Activated naive CD4-positive, alpha-beta T cell treated with anti-CD3 and anti-CD28 coated beads, Interleukin-2, amount 50 U/mL, for 16 hours (primary cell): ENCODE results near the gene GATAD2A.

Source experiments
- DNase-seq: peaks from one replicate; pipeline ENCODE4 v3.0.0-alpha.2; 2020

The GATAD2A gene

GRCh38 chr19:19422156-19422555 is 16.7 kb downstream of the GATAD2A start:
- no peak for DNase-seq

GRCh38 chr19:19423322-19423721 is 17.8 kb downstream of the GATAD2A start:
- DNase-seq = no peak

DNA sequence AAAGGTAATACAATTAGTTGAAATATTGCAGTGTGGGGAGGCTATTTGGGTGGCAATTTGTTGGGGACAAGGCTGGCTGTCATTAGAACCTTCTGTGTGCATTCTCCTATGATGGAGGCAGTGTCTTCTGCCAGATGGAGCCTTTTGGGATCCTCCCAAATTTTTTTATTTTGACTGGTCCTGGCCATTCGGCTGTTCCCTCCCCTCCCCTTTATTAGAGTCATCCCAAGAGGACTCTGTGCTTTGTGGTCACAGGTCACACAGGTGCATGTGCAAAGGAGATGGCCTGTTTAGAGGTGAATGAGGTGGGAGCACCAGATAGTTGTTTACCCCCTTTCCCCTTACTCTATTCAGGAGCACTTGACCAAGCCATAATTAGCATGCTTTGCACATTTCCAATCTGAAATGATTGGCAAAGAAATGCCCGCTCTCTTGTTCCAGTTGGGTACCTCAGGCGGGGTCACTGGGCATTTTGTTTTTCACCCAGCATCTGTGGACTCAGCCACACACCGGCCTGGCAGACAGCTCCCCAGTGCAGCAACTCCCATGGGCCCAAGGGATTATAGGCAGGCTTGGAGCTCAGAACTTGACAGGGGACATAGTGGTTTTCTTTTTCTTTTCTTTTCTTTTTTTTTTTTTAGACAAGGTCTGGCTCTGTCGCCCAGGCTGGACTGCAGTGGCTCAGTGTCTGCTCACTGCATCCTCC is 19.8 kb downstream of the GATAD2A start:
- DNase-seq = no peak

GRCh38 chr19:19426216-19426615 is 20.7 kb downstream of the GATAD2A start:
- DNase-seq = no peak

DNA sequence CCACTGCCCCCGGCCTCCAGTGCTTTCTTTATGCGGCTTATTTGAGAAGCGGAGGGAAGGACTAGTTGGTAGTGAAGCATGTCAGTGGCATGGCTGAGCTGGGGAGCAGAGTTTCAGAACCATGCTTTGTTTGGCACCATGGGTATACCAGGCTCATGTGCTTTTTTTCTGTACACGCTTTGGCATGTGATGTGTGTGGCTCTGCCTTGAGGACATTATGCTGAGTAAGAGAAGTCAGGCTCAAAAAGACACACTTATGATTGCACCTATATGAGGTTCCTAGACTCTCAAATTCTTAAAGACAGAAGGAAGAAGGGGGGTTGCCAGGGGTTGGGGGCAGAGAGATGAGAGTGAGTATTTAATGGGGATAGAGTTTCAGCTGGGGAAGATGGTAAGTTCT is 21.3 kb downstream of the GATAD2A start:
- no peak for DNase-seq

DNA sequence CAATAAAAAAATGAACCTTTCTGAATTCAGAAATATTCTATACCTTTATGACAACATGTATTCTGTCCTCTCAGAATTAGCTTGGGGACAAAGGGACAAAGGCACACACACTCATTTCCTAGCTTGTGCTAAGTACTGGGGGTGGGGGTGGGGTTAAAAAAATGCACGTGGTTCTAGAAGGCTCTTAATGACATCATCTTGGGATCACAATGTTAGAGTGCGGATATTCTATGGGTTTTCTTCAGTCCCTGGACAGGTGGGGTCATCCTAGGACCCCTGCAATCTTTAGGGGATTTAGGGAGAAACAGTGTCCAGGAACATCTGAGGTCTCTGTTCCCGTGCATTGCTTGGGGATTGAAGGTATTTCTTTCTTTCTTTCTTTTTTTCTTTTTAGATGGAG is 21.8 kb downstream of the GATAD2A start:
- no peak for DNase-seq

- DNase-seq = no peak
Observed at GRCh38 chr19:19427944-19428343, 22.5 kb downstream of the GATAD2A start.

DNA sequence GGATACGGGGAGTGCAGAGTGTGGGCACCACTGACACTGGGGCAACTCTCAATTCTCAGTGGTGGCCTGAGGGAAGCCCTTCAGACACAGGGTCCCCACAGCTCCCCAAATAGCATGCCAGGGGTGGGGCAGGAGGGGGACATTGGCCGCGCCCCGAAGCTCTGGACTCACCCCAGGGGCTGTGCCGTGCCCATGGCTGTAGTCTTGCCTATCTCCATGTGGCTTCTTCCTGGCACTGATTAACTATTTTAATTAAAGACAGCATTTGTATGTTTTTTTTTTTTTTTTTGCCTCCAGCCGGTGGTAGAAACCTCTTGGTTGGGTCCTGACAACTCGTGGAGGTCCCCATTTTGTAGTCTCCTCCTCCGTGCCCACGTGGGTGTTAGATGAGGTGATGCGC is 23.3 kb downstream of the GATAD2A start:
- DNase-seq = no peak

DNA sequence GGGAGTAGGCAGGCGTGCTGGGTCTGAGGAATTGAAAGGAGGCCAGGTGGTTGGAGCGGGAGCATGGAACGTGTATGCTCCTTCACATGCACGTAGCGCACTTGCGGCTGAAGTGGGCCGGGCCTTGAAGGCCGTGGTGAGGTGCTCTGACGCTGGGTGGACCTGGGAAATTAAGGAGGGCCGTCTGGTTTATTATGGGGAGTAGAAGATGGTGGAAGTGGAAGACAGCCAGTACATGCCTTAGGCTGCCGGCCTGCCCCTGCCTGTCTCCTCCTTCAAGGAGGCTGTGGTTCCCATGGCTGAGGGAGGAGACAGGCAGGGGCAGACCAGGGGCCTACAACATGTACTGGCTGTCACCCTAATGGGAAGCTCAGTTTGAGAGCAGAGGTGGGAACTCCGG is 23.9 kb downstream of the GATAD2A start:
- no peak for DNase-seq

DNA sequence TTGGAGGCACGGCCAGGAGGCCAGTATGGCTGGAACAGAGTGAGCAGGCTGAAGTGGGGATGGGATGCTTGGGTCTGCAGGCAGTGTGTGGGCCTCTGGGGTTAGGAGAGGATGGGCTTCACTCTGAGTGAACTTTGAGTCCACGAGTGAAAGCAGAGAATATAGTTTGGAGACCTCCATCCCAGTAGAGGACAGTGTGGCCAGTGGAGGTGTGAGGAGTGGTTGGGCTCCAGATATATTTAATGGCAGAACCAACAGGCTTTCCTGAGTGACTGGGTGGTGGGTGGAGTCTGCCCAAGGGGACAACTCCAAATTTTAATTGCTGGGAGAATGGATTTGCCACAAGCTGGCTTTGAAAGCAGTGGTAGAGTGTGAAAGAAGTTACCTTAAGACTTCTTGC is 27.3 kb downstream of the GATAD2A start:
- no peak for DNase-seq

GRCh38 chr19:19433666-19434213 is 28.3 kb downstream of the GATAD2A start:
- no peak for DNase-seq

DNA sequence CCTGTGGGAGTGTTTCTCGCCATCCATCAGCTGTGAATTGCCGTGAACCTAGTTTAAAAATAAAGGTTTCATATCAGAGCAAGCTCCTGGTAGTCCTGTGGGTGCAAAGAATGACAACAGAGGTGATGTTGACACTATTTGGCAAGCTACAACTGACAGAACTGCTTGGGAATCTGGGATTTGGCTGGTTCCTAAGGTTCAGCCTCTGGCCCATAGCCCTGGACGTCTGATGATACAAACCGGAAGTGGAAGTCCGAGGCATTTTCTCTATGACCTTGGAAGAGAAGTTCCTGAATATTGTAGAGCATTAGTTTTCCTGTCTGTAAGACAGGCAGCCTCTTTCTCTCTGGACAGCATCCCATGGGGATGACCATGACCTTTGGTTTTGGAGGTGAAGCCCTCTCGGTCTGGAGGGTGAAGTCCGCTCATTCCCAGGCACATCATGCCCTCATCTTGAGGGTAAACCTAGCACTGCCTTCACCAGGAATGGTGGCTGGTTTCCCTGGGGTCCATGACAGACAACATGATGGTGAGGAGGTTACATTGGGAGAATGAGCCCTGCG is 29.1 kb downstream of the GATAD2A start:
- DNase-seq = no peak

- DNase-seq = no peak
Observed at GRCh38 chr19:19436137-19436691, 30.7 kb downstream of the GATAD2A start.

- no peak for DNase-seq
Observed at GRCh38 chr19:19438366-19439175, 33.1 kb downstream of the GATAD2A start.

DNA sequence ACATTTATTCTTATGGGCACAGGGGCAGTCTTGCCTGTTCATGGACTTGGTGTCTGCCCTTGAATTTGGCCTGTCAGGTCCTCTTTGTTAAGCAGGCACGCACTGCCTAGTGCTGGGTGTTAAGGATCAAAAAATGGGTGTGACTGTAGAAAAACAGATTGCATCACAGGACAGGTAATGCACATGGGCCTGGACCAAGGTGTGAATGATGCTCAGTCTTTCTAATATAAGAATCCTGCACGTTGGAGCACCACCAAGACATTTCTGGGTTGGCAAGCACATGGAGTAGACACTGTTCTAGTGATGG is 33.7 kb downstream of the GATAD2A start:
- DNase-seq = no peak

DNA sequence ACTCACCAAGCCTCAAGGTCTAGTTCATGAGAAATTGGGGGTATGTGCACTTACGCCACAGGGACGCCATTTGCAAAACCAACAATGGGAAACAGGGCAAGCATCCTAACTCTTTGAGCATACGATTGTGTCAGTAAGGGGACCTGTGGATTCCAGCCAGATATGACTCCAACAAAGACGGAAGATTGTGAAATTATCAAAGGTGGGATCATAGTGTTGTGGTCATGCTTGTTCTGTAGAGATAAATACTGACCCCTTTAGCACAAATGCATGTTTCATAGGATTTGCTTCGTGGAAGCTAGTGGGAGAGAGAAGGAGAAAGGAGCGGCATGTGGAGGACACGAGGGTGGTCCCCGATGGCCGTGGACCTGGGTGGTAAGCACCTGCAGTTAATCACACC is 37.8 kb downstream of the GATAD2A start:
- DNase-seq = no peak

- DNase-seq = no peak
Observed at GRCh38 chr19:19443902-19444680, 38.6 kb downstream of the GATAD2A start.

GRCh38 chr19:19444681-19445155 is 39.2 kb downstream of the GATAD2A start:
- no peak for DNase-seq

- DNase-seq = no peak
Observed at GRCh38 chr19:19445288-19445687, 39.8 kb downstream of the GATAD2A start.

DNA sequence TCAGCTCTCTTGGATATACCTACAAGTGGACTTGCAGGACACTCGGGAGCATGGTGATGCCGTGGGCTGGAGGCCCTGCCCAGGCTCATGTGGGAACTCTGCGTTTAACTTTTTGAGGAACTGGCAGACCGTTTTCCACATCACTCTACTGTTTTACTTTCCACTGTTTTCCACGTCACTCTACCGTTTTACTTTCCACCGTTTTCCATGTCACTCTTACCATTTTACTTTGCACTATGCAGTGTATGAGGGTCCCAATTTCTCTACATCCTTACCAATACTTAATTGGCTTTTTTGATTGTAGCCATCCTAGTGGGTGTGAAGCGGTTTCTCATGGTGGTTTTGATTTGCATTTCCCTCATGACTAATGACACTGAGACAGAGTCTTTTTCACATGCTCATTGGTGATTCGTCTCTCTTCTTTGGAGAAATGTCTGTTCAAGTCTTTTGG is 40.5 kb downstream of the GATAD2A start:
- no peak for DNase-seq

- DNase-seq = no peak
Observed at GRCh38 chr19:19446655-19447437, 41.4 kb downstream of the GATAD2A start.
